Natural killer cell (primary cell): ENCODE results near the gene FASTKD3. TPM values are rescaled to one million over a fixed set of nuclear protein-coding genes. Genes with fewer than 3 reads are reported as not detected.

Experiments
- ATAC-seq, 3 donors: fragments of 150-1000 bp in 2 of 3; fragments of 200-7000 bp in 1 of 3; cut with Tn5 transposase; 1 replicate in 1 of 3; 2 replicates in 2 of 3; pipeline ENCODE4 v1.10.0; 2021; ENCODE audit warnings: mild to moderate bottlenecking in 2 of 3, moderate library complexity in 2 of 3
- DNase-seq, 2 donors: peaks; one replicate each; pipeline versions ENCODE4 v3.0.0 to v3.0.0-alpha.2; 2013 to 2021; ENCODE audit warnings: mixed read lengths in 1 of 2
- H3K27ac ChIP-seq: one replicate; pipeline ENCODE4 v1.5.1; 2013; ENCODE audit warnings: mild to moderate bottlenecking, low read length
- H3K27me3 ChIP-seq: one replicate; pipeline ENCODE4 v1.6.1; 2013; ENCODE audit warnings: low read length; ENCODE audit not compliant: control insufficient read depth, insufficient read depth
- H3K36me3 ChIP-seq: one replicate; pipeline ENCODE4 v1.6.1; 2013; ENCODE audit warnings: low read length; ENCODE audit not compliant: control insufficient read depth, insufficient read depth
- H3K4me1 ChIP-seq: one replicate; pipeline ENCODE4 v1.6.1; 2013; ENCODE audit warnings: low read length; ENCODE audit not compliant: control insufficient read depth, insufficient read depth
- H3K4me3 ChIP-seq: one replicate; pipeline ENCODE4 v1.5.1; 2013; ENCODE audit warnings: low read length
- H3K9me3 ChIP-seq: one replicate; pipeline ENCODE4 v1.6.1; 2013; ENCODE audit warnings: low read length; ENCODE audit not compliant: control insufficient read depth, insufficient read depth
- H3K27ac Mint-ChIP-seq, 2 donors: one replicate each; pipeline ENCODE4 v1.8.0; 2022; ENCODE audit warnings: mild to moderate bottlenecking in 2 of 2, mixed read lengths in 2 of 2, moderate library complexity in 1 of 2
- H3K27me3 Mint-ChIP-seq, 2 donors: one replicate each; pipeline ENCODE4 v1.8.0; 2022; ENCODE audit warnings: low read depth in 2 of 2, mixed read lengths in 2 of 2
- H3K36me3 Mint-ChIP-seq: one replicate; pipeline ENCODE4 v1.8.0; 2022; ENCODE audit warnings: mixed read lengths
- H3K4me1 Mint-ChIP-seq, 2 donors: one replicate each; pipeline ENCODE4 v1.8.0; 2022; ENCODE audit warnings: mixed read lengths in 2 of 2
- H3K4me3 Mint-ChIP-seq: one replicate; pipeline ENCODE4 v1.8.0; 2022; ENCODE audit warnings: mild to moderate bottlenecking, moderate library complexity, mixed read lengths
- H3K9me3 Mint-ChIP-seq, 2 donors: one replicate each; pipeline ENCODE4 v1.8.0; 2022; ENCODE audit warnings: mixed read lengths in 2 of 2
- CTCF ChIP-seq: fragments of 200-600 bp; IDR thresholded peaks from one replicate; pipeline ENCODE4 v1.8.0; 2022; ENCODE audit warnings: antibody characterized with exemption
- WGBS: methylation state at CpG from one replicate; pipeline ENCODE4 v1.1.7; 2013; ENCODE audit warnings: missing lambda C conversion rate; ENCODE audit not compliant: insufficient coverage; 5-methylcytosine and 5-hydroxymethylcytosine counted together
- intact Hi-C: fragments of 100-400 bp; cut with micrococcal nuclease; formaldehyde crosslinking; loops from one replicate; pipeline ENCODE4 v1.14.2; 2022
- total RNA-seq, 4 donors: library from RNA; stranded (reverse); fragments of 120-200 nt in 1 of 4; gene quantifications; one replicate each; pipeline versions ENCODE4 v1.2.3 to v1.2.4, GENCODE V29; 2013 to 2022

FASTKD3 gene
- total RNA-seq, 3 donors from 2014 or later (not counting 1 experiment from before 2014, with no cell fraction given) = 8.0 to 10.6 (median 8.6) TPM

GRCh38 chr5:7811715-7812114, 57.1 kb downstream of the FASTKD3 start:
- intact Hi-C loops = no loop called here
- no peaks in the 10 kb centered on the region for H3K27me3 ChIP-seq
- H3K4me3 ChIP-seq = no peak overlapping the region
- H3K4me1 ChIP-seq = peaks cover 3% of the 10 kb centered on the region
- H3K27me3 Mint-ChIP-seq = peaks cover 16 to 36% of the 10 kb centered on the region in 2 donors
- no peak overlapping the region for H3K27ac ChIP-seq
- ATAC-seq = no peak
- no peaks in the 10 kb centered on the region for H3K9me3 Mint-ChIP-seq
- no peaks in the 10 kb centered on the region for H3K36me3 ChIP-seq
- H3K4me3 Mint-ChIP-seq = no peak overlapping the region
- no peaks in the 10 kb centered on the region for H3K9me3 ChIP-seq
- no peak for DNase-seq
- 44% methylated on average over 5 of the region's 5 CpGs for WGBS
- H3K36me3 Mint-ChIP-seq = no peaks in the 10 kb centered on the region
- H3K27ac Mint-ChIP-seq = no peak overlapping the region
- TF ChIP-seq CTCF = no peak
- peaks cover 4 to 7% of the 10 kb centered on the region in 2 donors for H3K4me1 Mint-ChIP-seq

Other genes with a start within 250 kb of the FASTKD3 start
- not detected for gene CFAP90, start 17.9 kb downstream of the FASTKD3 start, total RNA-seq
- gene MTRR, start 117 bp upstream of the FASTKD3 start, total RNA-seq = 10 to 100 TPM; 55.7 to 78.4 (median 69.9) TPM